OCI-LY7 (cell line): Measurements from ENCODE around the gene HEG1. TPM values are rescaled to one million over a fixed set of nuclear protein-coding genes. Genes with fewer than 3 reads are reported as not detected.

Experiments used
- BruUV-seq: library from RNA; stranded (reverse); fragments of 400-500 nt; replicated peaks from 2 replicates; lab custom pipeline; 2021; lab: Mats Ljungman, UMichigan
- CTCF ChIA-PET: fragments of 300-600 bp; sonication (Branson Sonifier 250); formaldehyde crosslinking; loops from one replicate; lab custom pipeline; 2022; ENCODE audit warnings: antibody characterized with exemption; ENCODE audit not compliant: unreplicated experiment; lab: Charles Lee
- POLR2A ChIA-PET: fragments of 300-600 bp; sonication (Branson Sonifier 250); formaldehyde crosslinking; loops from one replicate; lab custom pipeline; 2022; ENCODE audit warnings: antibody characterized with exemption; lab: Charles Lee
- DNase-seq: peaks from one replicate; pipeline ENCODE4 v3.0.0-alpha.2; 2015; ENCODE audit warnings: low spot score
- H2AFZ ChIP-seq: fragments of 200-600 bp; sonication (generic), shearing (Covaris generic); 2 replicates; pipeline ENCODE4 v1.6.1; 2014; ENCODE audit warnings: mild to moderate bottlenecking, antibody characterized with exemption, low read length, moderate library complexity
- H3K27ac ChIP-seq: fragments of 200-600 bp; sonication (generic); 2 replicates; pipeline ENCODE4 v1.5.1; 2014; ENCODE audit warnings: mixed run types, low read depth, mild to moderate bottlenecking, moderate library complexity, low read length, inconsistent platforms; ENCODE audit not compliant: poor library complexity, severe bottlenecking
- H3K36me3 ChIP-seq: fragments of 200-600 bp; sonication (generic); 2 replicates; pipeline ENCODE4 v1.6.1; 2014; ENCODE audit warnings: mild to moderate bottlenecking, antibody characterized with exemption, low read length, moderate library complexity, mixed read lengths; ENCODE audit not compliant: insufficient read depth
- H3K4me1 ChIP-seq: fragments of 200-600 bp; sonication (generic); 2 replicates; pipeline ENCODE4 v1.5.1; 2014; ENCODE audit warnings: mild to moderate bottlenecking, low read length; ENCODE audit not compliant: insufficient read depth, poor library complexity, severe bottlenecking
- H3K4me2 ChIP-seq: fragments of 200-600 bp; sonication (generic); 2 replicates; pipeline ENCODE4 v1.6.1; 2014; ENCODE audit warnings: mild to moderate bottlenecking, low read length
- H3K4me3 ChIP-seq: fragments of 200-600 bp; sonication (generic); 2 replicates; pipeline ENCODE4 v1.5.1; 2014; ENCODE audit warnings: mild to moderate bottlenecking, low read depth, low read length; ENCODE audit not compliant: poor library complexity, severe bottlenecking
- H3K79me2 ChIP-seq: fragments of 200-600 bp; sonication (generic); 2 replicates; pipeline ENCODE4 v1.6.1; 2016; ENCODE audit warnings: low read depth, mild to moderate bottlenecking, low read length, moderate library complexity, mixed read lengths; ENCODE audit not compliant: insufficient read depth
- H3K9me2 ChIP-seq: fragments of 200-600 bp; sonication (generic); 2 replicates; pipeline ENCODE4 v1.6.1; 2016; ENCODE audit warnings: mild to moderate bottlenecking, low read length, mixed read lengths; ENCODE audit not compliant: insufficient read depth
- H3K9me3 ChIP-seq: fragments of 200-600 bp; sonication (generic); 2 replicates; pipeline ENCODE4 v1.6.1; 2014; ENCODE audit warnings: mild to moderate bottlenecking, mixed run types, low read length, mixed read lengths
- H4K20me1 ChIP-seq: fragments of 200-600 bp; sonication (generic); 2 replicates; pipeline ENCODE4 v1.6.1; 2014; ENCODE audit warnings: mild to moderate bottlenecking, antibody characterized with exemption, low read length, moderate library complexity, mixed read lengths; ENCODE audit not compliant: insufficient read depth
- EZH2phosphoT487 ChIP-seq: fragments of 200-600 bp; sonication (generic); IDR thresholded peaks from 2 replicates; pipeline ENCODE4 v1.6.1; 2018; ENCODE audit warnings: low read depth, borderline replicate concordance, mild to moderate bottlenecking, mixed run types, antibody characterized with exemption, low read length, moderate library complexity, mixed read lengths
- intact Hi-C: fragments of 100-400 bp; cut with micrococcal nuclease; formaldehyde crosslinking; loops from one replicate; pipeline ENCODE4 v1.10.0; 2022; ENCODE audit not compliant: unreplicated experiment
- total RNA-seq, 2 experiments: library from RNA; depleted of rRNA in 1 of 2; stranded (reverse); fragments of >200 nt in 1 of 2; shearing (Covaris generic) in 1 of 2; gene quantifications; 2 replicates each; pipeline ENCODE4 v1.2.3, GENCODE V29; 2014 to 2022
- TF ChIP-seq, protein P1 (sequence below): fragments of 200-600 bp; sonication (generic); conservative IDR thresholded peaks from 2 replicates; pipeline ENCODE4 v1.5.1; 2014; ENCODE audit warnings: mild to moderate bottlenecking, antibody characterized with exemption, low read length, moderate library complexity, mixed read lengths

Gene HEG1
- total RNA-seq, 2 experiments from 2014 or later = 2.4 to 6.0 TPM

DNA sequence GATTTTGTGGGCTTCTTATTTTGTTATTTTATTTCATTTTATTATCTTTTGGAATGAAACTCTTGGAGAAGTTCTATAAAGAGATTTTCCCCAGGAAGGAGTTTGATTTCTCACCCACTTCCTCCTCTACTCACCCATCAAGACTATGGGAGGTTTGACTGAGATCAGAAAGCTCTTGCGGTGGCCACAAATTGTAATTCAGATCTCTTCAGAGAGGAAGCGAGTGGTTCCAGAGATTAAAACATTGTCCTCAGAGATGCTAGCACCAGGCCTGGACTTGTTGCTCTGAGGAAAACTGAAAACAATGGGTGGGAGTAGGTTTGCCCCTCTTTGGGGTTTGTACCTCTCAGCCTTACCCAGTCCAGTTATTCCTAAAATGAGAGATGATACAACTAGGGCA is 113.2 kb downstream of the HEG1 start:
- H3K4me2 ChIP-seq = no peak overlapping the region
- CTCF ChIA-PET = no interaction called here

DNA sequence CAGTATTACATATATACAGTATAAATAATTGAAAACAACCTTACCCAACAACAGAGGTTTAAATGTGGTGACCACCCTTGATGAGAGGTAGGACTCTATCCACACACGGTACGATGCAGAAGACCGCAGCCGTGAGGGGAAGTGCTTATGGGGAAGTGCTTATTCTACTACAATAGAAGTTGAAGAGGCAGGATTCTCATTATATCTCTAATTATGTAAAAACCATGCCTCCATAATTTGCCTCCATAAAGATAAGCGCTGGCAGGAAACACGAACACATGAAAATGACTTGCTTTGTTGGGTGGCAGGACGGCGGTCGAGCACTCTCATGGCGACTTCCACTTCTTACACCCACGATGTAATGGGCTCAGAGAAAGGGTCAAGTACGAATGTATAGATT is 114.0 kb downstream of the HEG1 start:
- no TSS peak for BruUV-seq
- Histone ChIP-seq H3K9me2 (no peaks in the 10 kb centered on the region), H3K4me2 (no peak overlapping the region), H3K36me3 (no peaks in the 10 kb centered on the region), H3K9me3 (no peaks in the 10 kb centered on the region), H3K4me1 (no peaks in the 10 kb centered on the region), H2AFZ (no peak overlapping the region), H3K4me3 (no peak overlapping the region), H3K79me2 (no peaks in the 10 kb centered on the region), H3K27ac (no peak overlapping the region), H4K20me1 (no peaks in the 10 kb centered on the region)
- no peak for TF ChIP-seq EZH2phosphoT487
- TF ChIP-seq, protein P1, sequence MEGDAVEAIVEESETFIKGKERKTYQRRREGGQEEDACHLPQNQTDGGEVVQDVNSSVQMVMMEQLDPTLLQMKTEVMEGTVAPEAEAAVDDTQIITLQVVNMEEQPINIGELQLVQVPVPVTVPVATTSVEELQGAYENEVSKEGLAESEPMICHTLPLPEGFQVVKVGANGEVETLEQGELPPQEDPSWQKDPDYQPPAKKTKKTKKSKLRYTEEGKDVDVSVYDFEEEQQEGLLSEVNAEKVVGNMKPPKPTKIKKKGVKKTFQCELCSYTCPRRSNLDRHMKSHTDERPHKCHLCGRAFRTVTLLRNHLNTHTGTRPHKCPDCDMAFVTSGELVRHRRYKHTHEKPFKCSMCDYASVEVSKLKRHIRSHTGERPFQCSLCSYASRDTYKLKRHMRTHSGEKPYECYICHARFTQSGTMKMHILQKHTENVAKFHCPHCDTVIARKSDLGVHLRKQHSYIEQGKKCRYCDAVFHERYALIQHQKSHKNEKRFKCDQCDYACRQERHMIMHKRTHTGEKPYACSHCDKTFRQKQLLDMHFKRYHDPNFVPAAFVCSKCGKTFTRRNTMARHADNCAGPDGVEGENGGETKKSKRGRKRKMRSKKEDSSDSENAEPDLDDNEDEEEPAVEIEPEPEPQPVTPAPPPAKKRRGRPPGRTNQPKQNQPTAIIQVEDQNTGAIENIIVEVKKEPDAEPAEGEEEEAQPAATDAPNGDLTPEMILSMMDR = no peak
- ChIA-PET POLR2A (no interaction called here), CTCF (no interaction called here)
- intact Hi-C loops = no loop called here
- DNase-seq = no peak

More for the DNA sequence above, 113.2 kb downstream of the HEG1 start:
- no peak for DNase-seq
- Histone ChIP-seq H2AFZ (no peak overlapping the region), H3K4me3 (no peak overlapping the region), H3K9me2 (no peaks in the 10 kb centered on the region), H4K20me1 (no peaks in the 10 kb centered on the region), H3K79me2 (no peaks in the 10 kb centered on the region), H3K27ac (no peak overlapping the region), H3K9me3 (no peaks in the 10 kb centered on the region), H3K4me1 (no peaks in the 10 kb centered on the region), H3K36me3 (no peaks in the 10 kb centered on the region)
- no TSS peak for BruUV-seq
- intact Hi-C loops = no loop called here
- TF ChIP-seq, protein P1 = no peak
- TF ChIP-seq EZH2phosphoT487 = no peak
- POLR2A ChIA-PET = interaction anchor here (0.6 kb wide), 2 partner anchors 108 to 186 kb away, joined by 3 read pairs; no protein-coding TSS in a partner anchor

DNA sequence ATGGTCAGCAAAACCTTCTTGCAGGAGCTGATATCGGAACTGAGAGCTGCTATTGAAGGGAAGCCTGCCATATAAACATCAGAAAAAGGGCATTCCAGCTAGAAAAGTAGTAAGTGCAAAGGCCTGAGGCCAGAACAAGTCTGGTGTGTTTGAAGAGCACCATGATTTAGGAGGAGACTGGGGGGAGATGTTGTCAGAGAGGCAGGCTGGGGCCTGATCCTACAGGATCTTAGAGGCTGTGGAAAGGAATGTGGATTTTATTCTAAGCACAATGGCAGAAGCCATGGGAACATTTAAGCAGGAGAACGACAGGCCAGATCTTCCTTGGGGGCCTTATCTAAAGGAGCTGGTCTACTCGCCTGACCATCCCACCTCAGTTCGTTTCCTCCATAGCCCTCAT is 116.1 kb downstream of the HEG1 start:
- intact Hi-C loops = no loop called here
- no TSS peak for BruUV-seq
- no peaks in the 10 kb centered on the region for H4K20me1 ChIP-seq
- no peak overlapping the region for H2AFZ ChIP-seq
- H3K36me3 ChIP-seq = no peaks in the 10 kb centered on the region
- no peaks in the 10 kb centered on the region for H3K4me1 ChIP-seq
- no peak overlapping the region for H3K27ac ChIP-seq
- H3K4me3 ChIP-seq = no peak overlapping the region
- CTCF ChIA-PET = no interaction called here
- no peak overlapping the region for H3K4me2 ChIP-seq
- POLR2A ChIA-PET = interaction anchor here (0.6 to 1.1 kb wide), 2 partner anchors 9 to 474 kb away, joined by 3 read pairs; no protein-coding TSS in a partner anchor
- no peaks in the 10 kb centered on the region for H3K79me2 ChIP-seq
- H3K9me2 ChIP-seq = no peaks in the 10 kb centered on the region
- no peaks in the 10 kb centered on the region for H3K9me3 ChIP-seq
- DNase-seq = no peak
- TF ChIP-seq, protein P1 = no peak
- TF ChIP-seq EZH2phosphoT487 = no peak
